Stomach (tissue), 9 donors: ENCODE measurements around the gene ALDOA. TPM values are rescaled to one million over a fixed set of nuclear protein-coding genes. Genes with fewer than 3 reads are reported as not detected.
A peak's percentile ranks its signal among the peaks of the same experiment; 100 is the strongest.

Source experiments
- DNase-seq, 2 donors: peaks; one replicate each; pipeline versions ENCODE4 v3.0.0 to v3.0.0-alpha.2; 2013 to 2019
- H3K27ac ChIP-seq, 5 donors: fragments of 200-600 bp in 4 of 5; sonication (generic) in 4 of 5; one replicate each; pipeline ENCODE4 v1.5.1; 2013 to 2019; ENCODE audit warnings: mild to moderate bottlenecking in 1 of 5, moderate library complexity in 1 of 5
- H3K27me3 ChIP-seq, 3 donors: fragments of 200-600 bp; sonication (generic); one replicate each; pipeline ENCODE4 v1.5.1; 2017 to 2019; ENCODE audit warnings: mixed run types in 1 of 3
- H3K36me3 ChIP-seq, 4 donors: fragments of 200-600 bp; sonication (generic); 1 replicate in 3 of 4; 2 replicates in 1 of 4; pipeline ENCODE4 v1.5.1; 2016 to 2019
- H3K4me1 ChIP-seq, 4 donors: fragments of 200-600 bp; sonication (generic); one replicate each; pipeline ENCODE4 v1.5.1; 2016 to 2019
- H3K4me3 ChIP-seq, 4 donors: fragments of 200-600 bp; sonication (generic) in 3 of 4; one replicate each; pipeline ENCODE4 v1.5.1; 2016 to 2019; ENCODE audit warnings: mild to moderate bottlenecking in 1 of 4
- H3K9me3 ChIP-seq, 4 donors: fragments of 200-600 bp; sonication (generic); one replicate each; pipeline ENCODE4 v1.5.1; 2016 to 2019
- CTCF ChIP-seq, 7 experiments: fragments of 450-650 bp in 4 of 7; fragments of 200-600 bp in 3 of 7; sonication (generic) in 3 of 7; IDR thresholded peaks; one replicate each; pipeline ENCODE4 v1.5.1; 2016 to 2019; ENCODE audit warnings: antibody characterized with exemption in 7 of 7, control low read depth in 2 of 7, mild to moderate bottlenecking in 1 of 7
- EP300 ChIP-seq: sonication (generic); formaldehyde crosslinking; IDR thresholded peaks from one replicate; pipeline ENCODE4 v1.6.1; 2017; ENCODE audit warnings: antibody characterized with exemption
- POLR2A ChIP-seq, 4 donors: fragments of 450-650 bp; IDR thresholded peaks; one replicate each; pipeline ENCODE4 v1.6.1; 2016; ENCODE audit warnings: antibody characterized with exemption in 4 of 4, control low read depth in 2 of 4, mild to moderate bottlenecking in 1 of 4, moderate library complexity in 1 of 4
- POLR2AphosphoS5 ChIP-seq, 3 donors: sonication (generic); formaldehyde crosslinking; IDR thresholded peaks; one replicate each; pipeline ENCODE4 v1.6.1; 2016; ENCODE audit warnings: antibody characterized with exemption in 3 of 3
- WGBS, 5 donors: extraction: QIAGEN DNeasy Blood & Tissue Kit in 3 of 5; methylation state at CpG; one replicate each; pipeline versions ENCODE4 v1.1.5 to v1.1.7; 2013 to 2018; 5-methylcytosine and 5-hydroxymethylcytosine counted together
- intact Hi-C: fragments of 100-400 bp; cut with DNase I; formaldehyde crosslinking; loops from one replicate; pipeline ENCODE4 v1.15.1; 2023; ENCODE audit warnings: low total_unique reads
- polyA plus RNA-seq, 3 donors: library from polyadenylated mRNA; stranded (reverse); fragments of 200-250 nt; gene quantifications; one replicate each; pipeline ENCODE4 v1.2.3, GENCODE V29; 2013
- total RNA-seq, 5 donors: library from RNA; depleted of rRNA; stranded (reverse); fragments of >200 nt; gene quantifications; one replicate each; pipeline versions ENCODE4 v1.1.0 to v1.2.3, GENCODE V29; 2014 to 2016
- donor health status: healthy with polysubstance abuse.
- donor health status: Bipolar disorder and iron deficiency.
- donor health status: healthy.

The ALDOA gene
- total and polyA plus RNA-seq, 8 donors = 180 to 2,515 (median 807) TPM

- H3K4me3 ChIP-seq = no peak overlapping the region
- TF ChIP-seq EP300 (no peak), POLR2A (IDR thresholded peaks at IDR 0.05) (no peak), POLR2AphosphoS5 (IDR thresholded peaks at IDR 0.05) (no peak), CTCF (IDR thresholded peaks at IDR 0.05) (no peak)
- H3K4me1 ChIP-seq = peaks cover 25 to 85% (median 62%) of the 10 kb centered on the region in 4 donors
- no peak for DNase-seq
- H3K9me3 ChIP-seq = no peaks in the 10 kb centered on the region
- intact Hi-C loops = no loop called here
- no peaks in the 10 kb centered on the region for H3K27me3 ChIP-seq
- H3K27ac ChIP-seq = peak overlapping the region; percentile 31 to 67 (median 55)
- H3K36me3 ChIP-seq = peaks cover 50 to 91% (median 85%) of the 10 kb centered on the region in 4 donors
- WGBS, 5 donors = 85 to 93% (median 89%) methylated on average over 10 to 16 of the region's 16 CpGs
These were observed 51.0 kb downstream of the ALDOA start for GRCh38 chr16:30116291-30117207.

GRCh38 chr16:30117768-30118167 is 52.2 kb downstream of the ALDOA start:
- no peaks in the 10 kb centered on the region for H3K9me3 ChIP-seq
- intact Hi-C loops = no loop called here
- peak overlapping the region in 2 of 5 donors; percentile 39 to 62 for H3K27ac ChIP-seq
- H3K36me3 ChIP-seq = peaks cover 42 to 80% (median 74%) of the 10 kb centered on the region in 4 donors
- TF ChIP-seq EP300 (no peak), CTCF (IDR thresholded peaks at IDR 0.05) (no peak), POLR2AphosphoS5 (IDR thresholded peaks at IDR 0.05) (no peak), POLR2A (IDR thresholded peaks at IDR 0.05) (no peak)
- no peak for DNase-seq
- whole genome bisulfite sequencing, 5 donors = 87 to 99% (median 95%) methylated on average over 6 to 10 of the region's 10 CpGs
- H3K4me3 ChIP-seq = no peak overlapping the region
- peaks cover 36 to 90% (median 69%) of the 10 kb centered on the region in 4 donors for H3K4me1 ChIP-seq
- H3K27me3 ChIP-seq = no peaks in the 10 kb centered on the region

- H3K4me3 ChIP-seq = no peak overlapping the region
- H3K9me3 ChIP-seq = no peaks in the 10 kb centered on the region
- no peaks in the 10 kb centered on the region for H3K27me3 ChIP-seq
- peaks cover 34 to 85% (median 62%) of the 10 kb centered on the region in 4 donors for H3K4me1 ChIP-seq
- 76 to 92% (median 83%) methylated on average over 2 of the region's 2 CpGs for WGBS, 5 donors
- DNase-seq = no peak
- peaks cover 42 to 68% (median 62%) of the 10 kb centered on the region in 4 donors for H3K36me3 ChIP-seq
- H3K27ac ChIP-seq = peak overlapping the region in 4 of 5 donors; percentile 30 to 95 (median 94)
- TF ChIP-seq POLR2AphosphoS5 (IDR thresholded peaks at IDR 0.05) (peak in 1 of 3 donors; percentile 21), CTCF (IDR thresholded peaks at IDR 0.05) (no peak), EP300 (no peak)
- intact Hi-C loops = no loop called here
These were observed 53.9 kb downstream of the ALDOA start for GRCh38 chr16:30119428-30119827.

Other genes starting within 250 kb of the ALDOA start
- 100 to 1,000 TPM in 1 of 5 donors, 10 to 100 TPM in 3, 1 to 10 TPM in 1; 7.1 to 124 (median 19.8) TPM for gene PAGR1, start 249.6 kb upstream of the ALDOA start, total RNA-seq
- 10 to 100 TPM; 24.0 to 31.6 (median 27.1) TPM for gene PAGR1, start 249.6 kb upstream of the ALDOA start, polyA plus RNA-seq
- 100 to 1,000 TPM in 4 of 5 donors, 10 to 100 TPM in 1; 92.2 to 453 (median 154) TPM for gene MVP, start 245.3 kb upstream of the ALDOA start, total RNA-seq
- gene MVP, start 245.3 kb upstream of the ALDOA start, polyA plus RNA-seq = 100 to 1,000 TPM; 101 to 122 (median 116) TPM
- 10 to 100 TPM in 4 of 5 donors, 1 to 10 TPM in 1; 2.3 to 91.5 (median 54.5) TPM for gene CDIPT, start 202.5 kb upstream of the ALDOA start, total RNA-seq
- gene CDIPT, start 202.5 kb upstream of the ALDOA start, polyA plus RNA-seq = 10 to 100 TPM; 51.6 to 72.6 (median 53.9) TPM
- gene SEZ6L2, start 166.2 kb upstream of the ALDOA start, total RNA-seq = 10 to 100 TPM in 2 of 5 donors, 1 to 10 TPM in 2, not detected in 1; 6.2 to 31.4 (median 12.0) TPM
- 1 to 10 TPM; 1.5 to 7.7 (median 7.6) TPM for gene SEZ6L2, start 166.2 kb upstream of the ALDOA start, polyA plus RNA-seq
- 10 to 100 TPM in 1 of 5 donors, 1 to 10 TPM in 2, not detected in 2; 4.5 to 11.0 (median 8.4) TPM for gene ASPHD1, start 165.3 kb upstream of the ALDOA start, total RNA-seq
- gene ASPHD1, start 165.3 kb upstream of the ALDOA start, polyA plus RNA-seq = 10 to 100 TPM; 11.6 to 29.8 (median 15.7) TPM
- 100 to 1,000 TPM in 1 of 5 donors, 10 to 100 TPM in 4; 15.4 to 182 (median 35.3) TPM for gene KCTD13, start 139.5 kb upstream of the ALDOA start, total RNA-seq
- 10 to 100 TPM in 1 of 3 donors, 1 to 10 TPM in 2; 6.3 to 14.3 (median 7.4) TPM for gene KCTD13, start 139.5 kb upstream of the ALDOA start, polyA plus RNA-seq
- gene TMEM219, start 103.7 kb upstream of the ALDOA start, total RNA-seq = 100 to 1,000 TPM in 1 of 5 donors, 10 to 100 TPM in 4; 32.1 to 238 (median 60.5) TPM
- 100 to 1,000 TPM; 190 to 286 (median 212) TPM for gene TMEM219, start 103.7 kb upstream of the ALDOA start, polyA plus RNA-seq
- 100 to 1,000 TPM in 1 of 5 donors, 10 to 100 TPM in 4; 33.8 to 135 (median 36.6) TPM for gene TAOK2, start 91.9 kb upstream of the ALDOA start, total RNA-seq
- gene TAOK2, start 91.9 kb upstream of the ALDOA start, polyA plus RNA-seq = 10 to 100 TPM; 12.5 to 22.6 (median 14.5) TPM
- gene HIRIP3, start 70.1 kb upstream of the ALDOA start, total RNA-seq = 10 to 100 TPM in 1 of 5 donors, 1 to 10 TPM in 4; 1.8 to 13.4 (median 5.1) TPM
- gene HIRIP3, start 70.1 kb upstream of the ALDOA start, polyA plus RNA-seq = 10 to 100 TPM; 13.6 to 14.8 (median 13.7) TPM
- gene INO80E, start 69.5 kb upstream of the ALDOA start, total RNA-seq = 100 to 1,000 TPM in 1 of 5 donors, 10 to 100 TPM in 3, 1 to 10 TPM in 1; 3.5 to 319 (median 18.2) TPM
- 100 to 1,000 TPM in 1 of 3 donors, 10 to 100 TPM in 2; 45.7 to 109 (median 59.0) TPM for gene INO80E, start 69.5 kb upstream of the ALDOA start, polyA plus RNA-seq
- gene DOC2A, start 54.7 kb upstream of the ALDOA start, total RNA-seq = 10 to 100 TPM in 1 of 5 donors, under 1 TPM in 1, not detected in 3; 0.72 to 20.9 TPM
- 1 to 10 TPM in 1 of 3 donors, under 1 TPM in 1, not detected in 1; 0.75 to 2.8 TPM for gene DOC2A, start 54.7 kb upstream of the ALDOA start, polyA plus RNA-seq
- gene C16orf92, start 42.6 kb upstream of the ALDOA start, total RNA-seq = not detected
- not detected for gene C16orf92, start 42.6 kb upstream of the ALDOA start, polyA plus RNA-seq
- gene TLCD3B, start 34.5 kb upstream of the ALDOA start, total RNA-seq = under 1 TPM in 1 of 5 donors, not detected in 4; 0.92 TPM
- under 1 TPM in 1 of 3 donors, not detected in 2; 0.18 TPM for gene TLCD3B, start 34.5 kb upstream of the ALDOA start, polyA plus RNA-seq
- 10 to 100 TPM; 21.4 to 86.1 (median 63.6) TPM for gene PPP4C, start 10.2 kb downstream of the ALDOA start, total RNA-seq
- gene PPP4C, start 10.2 kb downstream of the ALDOA start, polyA plus RNA-seq = 100 to 1,000 TPM in 1 of 3 donors, 10 to 100 TPM in 2; 76.1 to 118 (median 93.3) TPM
- 10 to 100 TPM in 1 of 5 donors, 1 to 10 TPM in 1, not detected in 3; 3.8 to 25.0 TPM for gene TBX6, start 26.2 kb downstream of the ALDOA start, total RNA-seq
- gene TBX6, start 26.2 kb downstream of the ALDOA start, polyA plus RNA-seq = 1 to 10 TPM; 1.1 to 2.5 (median 2.1) TPM
- 100 to 1,000 TPM in 1 of 5 donors, 10 to 100 TPM in 4; 13.9 to 116 (median 37.9) TPM for gene YPEL3, start 30.5 kb downstream of the ALDOA start, total RNA-seq
- gene YPEL3, start 30.5 kb downstream of the ALDOA start, polyA plus RNA-seq = 100 to 1,000 TPM; 103 to 162 (median 111) TPM
- 100 to 1,000 TPM in 1 of 5 donors, 1 to 10 TPM in 4; 1.8 to 178 (median 7.2) TPM for gene GDPD3, start 47.8 kb downstream of the ALDOA start, total RNA-seq
- gene GDPD3, start 47.8 kb downstream of the ALDOA start, polyA plus RNA-seq = 10 to 100 TPM in 1 of 3 donors, 1 to 10 TPM in 2; 4.4 to 15.9 (median 4.6) TPM
- gene MAPK3, start 57.5 kb downstream of the ALDOA start, total RNA-seq = 100 to 1,000 TPM in 3 of 5 donors, 10 to 100 TPM in 2; 21.5 to 290 (median 111) TPM
- 100 to 1,000 TPM in 1 of 3 donors, 10 to 100 TPM in 2; 39.9 to 203 (median 68.2) TPM for gene MAPK3, start 57.5 kb downstream of the ALDOA start, polyA plus RNA-seq
- 10 to 100 TPM; 13.0 to 30.3 (median 18.7) TPM for gene CORO1A, start 117.8 kb downstream of the ALDOA start, total RNA-seq
- 10 to 100 TPM; 34.2 to 42.5 (median 37.3) TPM for gene CORO1A, start 117.8 kb downstream of the ALDOA start, polyA plus RNA-seq
- gene BOLA2B, start 127.9 kb downstream of the ALDOA start, total RNA-seq = 100 to 1,000 TPM in 2 of 5 donors, 10 to 100 TPM in 2, not detected in 1; 21.3 to 415 (median 168) TPM
- gene BOLA2B, start 127.9 kb downstream of the ALDOA start, polyA plus RNA-seq = 100 to 1,000 TPM; 281 to 322 (median 321) TPM
- 10 to 100 TPM in 3 of 5 donors, 1 to 10 TPM in 2; 2.3 to 86.9 (median 19.0) TPM for gene SLX1A, start 128.1 kb downstream of the ALDOA start, total RNA-seq
- gene SLX1A, start 128.1 kb downstream of the ALDOA start, polyA plus RNA-seq = 10 to 100 TPM; 80.8 to 86.0 (median 84.2) TPM
- gene SULT1A3, start 133.5 kb downstream of the ALDOA start, total RNA-seq = 100 to 1,000 TPM in 1 of 5 donors, 10 to 100 TPM in 3, 1 to 10 TPM in 1; 4.2 to 118 (median 63.6) TPM
- gene SULT1A3, start 133.5 kb downstream of the ALDOA start, polyA plus RNA-seq = 10 to 100 TPM; 23.8 to 53.2 (median 42.2) TPM
- 1 to 10 TPM in 4 of 5 donors, not detected in 1; 1.6 to 6.4 (median 3.0) TPM for gene NPIPB13, start 182.7 kb downstream of the ALDOA start, total RNA-seq
- gene NPIPB13, start 182.7 kb downstream of the ALDOA start, polyA plus RNA-seq = 1 to 10 TPM; 1.7 to 5.5 (median 2.6) TPM